ENCODE results near the gene GANAB.

- TF ChIP-seq EZH2 (IDR thresholded peaks at IDR 0.05; ENCODE audit: low read length, unreplicated experiment) (no peak), CTCF (conservative IDR thresholded peaks at IDR 0.05; ENCODE audit: low read depth, low read length) (no peak)
Measured at GRCh38 chr11:62688491-62688890, 42.1 kb upstream of the GANAB start.

All from PC-3 (cell line).